Measurements from ENCODE around the gene ZBTB34.

Gene ZBTB34

DNA sequence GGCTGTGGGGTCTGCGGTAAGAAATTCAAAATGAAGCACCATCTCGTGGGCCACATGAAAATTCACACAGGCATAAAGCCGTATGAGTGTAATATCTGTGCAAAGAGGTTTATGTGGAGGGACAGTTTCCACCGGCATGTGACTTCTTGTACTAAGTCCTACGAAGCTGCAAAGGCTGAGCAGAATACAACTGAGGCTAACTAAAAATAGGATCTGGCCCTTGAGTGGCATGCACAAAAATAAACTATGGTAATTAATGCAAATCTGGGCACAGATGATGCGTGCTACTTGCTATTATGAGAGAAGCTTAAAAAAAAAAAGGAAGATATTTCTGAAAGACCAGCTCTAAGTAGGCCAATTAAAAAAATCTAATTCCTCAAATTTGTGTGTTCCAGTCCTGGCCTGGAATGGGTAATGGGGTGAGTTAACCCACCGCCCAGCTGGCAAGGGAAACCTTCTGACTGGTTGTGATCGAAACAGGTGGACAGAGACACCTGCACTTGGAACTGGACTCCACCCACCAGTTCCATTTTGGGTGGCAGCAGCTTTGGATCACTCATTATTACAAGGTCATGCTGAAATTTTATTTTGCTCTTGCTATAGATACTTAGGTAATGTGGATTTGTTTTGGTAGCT is 26.6 kb upstream of the ZBTB34 start:
- Mint-ChIP-seq H3K36me3 (ENCODE audit: low read depth) (peaks cover 34% of the 10 kb centered on the region), H3K27me3 (ENCODE audit: low read depth) (no peaks in the 10 kb centered on the region), H3K27ac (no peak overlapping the region), H3K4me3 (no peak overlapping the region), H3K4me1 (ENCODE audit: low read depth) (peaks cover 39% of the 10 kb centered on the region), H3K9me3 (no peaks in the 10 kb centered on the region)

- Mint-ChIP-seq H3K4me1 (ENCODE audit: low read depth) (peaks cover 41% of the 10 kb centered on the region), H3K4me3 (no peak overlapping the region), H3K36me3 (ENCODE audit: low read depth) (peaks cover 34% of the 10 kb centered on the region), H3K9me3 (no peaks in the 10 kb centered on the region), H3K27me3 (ENCODE audit: low read depth) (no peaks in the 10 kb centered on the region), H3K27ac (no peak overlapping the region)
Observed at GRCh38 chr9:126834672-126835071, 25.8 kb upstream of the ZBTB34 start.

DNA sequence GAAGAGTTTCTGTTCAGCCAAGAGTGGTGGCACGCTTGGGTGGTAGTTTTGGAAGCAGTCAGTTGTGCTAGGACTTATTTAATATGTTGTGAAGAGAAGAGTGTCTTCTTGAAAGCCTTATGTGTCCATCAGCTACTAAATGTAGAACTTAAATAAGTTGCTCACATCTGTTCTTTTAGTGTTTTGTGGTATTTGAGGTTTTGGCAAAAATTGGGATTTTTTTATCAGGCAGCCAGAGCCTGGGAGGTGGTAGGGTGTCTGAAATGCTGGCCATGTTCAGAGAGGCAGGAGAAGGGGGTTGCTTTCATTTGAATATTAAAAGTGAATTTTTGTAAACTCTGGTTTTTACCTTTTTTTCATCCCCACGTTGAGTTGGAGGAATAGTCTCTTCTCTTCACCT is 24.2 kb upstream of the ZBTB34 start:
- no peak overlapping the region for H3K4me3 Mint-ChIP-seq
- H3K4me1 Mint-ChIP-seq (ENCODE audit: low read depth): peaks cover 29% of the 10 kb centered on the region
- H3K9me3 Mint-ChIP-seq: no peaks in the 10 kb centered on the region
- peaks cover 34% of the 10 kb centered on the region for H3K36me3 Mint-ChIP-seq (ENCODE audit: low read depth)
- H3K27me3 Mint-ChIP-seq (ENCODE audit: low read depth): no peaks in the 10 kb centered on the region
- no peak overlapping the region for H3K27ac Mint-ChIP-seq

DNA sequence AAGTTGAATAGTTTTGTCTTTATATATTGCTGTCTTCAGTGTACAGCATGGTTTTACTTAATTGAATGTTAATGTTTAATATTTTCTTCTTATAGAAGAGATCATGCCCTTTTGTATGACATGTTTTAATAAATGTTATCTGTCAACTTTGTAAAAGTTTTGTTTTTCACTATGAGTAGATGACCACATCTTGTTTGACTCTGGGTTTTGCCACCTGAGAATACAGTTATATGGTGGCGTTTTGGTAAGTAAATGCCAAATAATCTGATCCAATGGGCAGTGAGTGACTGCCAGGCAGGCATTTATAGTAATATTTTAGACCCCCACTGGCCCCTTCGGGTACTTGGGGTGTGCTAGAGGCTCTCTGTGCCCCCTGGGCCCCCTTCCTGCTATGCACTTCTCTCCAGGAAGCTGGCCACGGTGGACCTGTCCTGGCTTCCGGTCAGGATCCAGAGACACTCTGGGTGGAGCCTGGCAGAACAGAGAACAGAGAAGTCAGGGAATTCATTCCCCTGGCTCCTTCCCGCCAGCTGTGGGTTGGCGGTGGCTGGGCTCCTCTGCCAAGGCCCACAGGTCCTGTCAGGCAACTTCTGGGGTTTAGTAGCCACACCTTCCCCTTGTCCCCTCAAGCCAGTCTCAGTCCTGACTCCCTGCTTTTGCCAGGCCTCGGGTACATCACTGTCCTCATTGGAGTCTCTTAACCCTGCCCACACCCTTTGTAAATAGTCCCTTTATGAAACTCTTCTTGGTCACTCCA is 22.2 kb upstream of the ZBTB34 start:
- peaks cover 28% of the 10 kb centered on the region for H3K36me3 Mint-ChIP-seq (ENCODE audit: low read depth)
- H3K4me3 Mint-ChIP-seq: no peak overlapping the region
- peaks cover 26% of the 10 kb centered on the region for H3K4me1 Mint-ChIP-seq (ENCODE audit: low read depth)
- no peaks in the 10 kb centered on the region for H3K27me3 Mint-ChIP-seq (ENCODE audit: low read depth)
- no peaks in the 10 kb centered on the region for H3K9me3 Mint-ChIP-seq
- H3K27ac Mint-ChIP-seq: no peak overlapping the region

DNA sequence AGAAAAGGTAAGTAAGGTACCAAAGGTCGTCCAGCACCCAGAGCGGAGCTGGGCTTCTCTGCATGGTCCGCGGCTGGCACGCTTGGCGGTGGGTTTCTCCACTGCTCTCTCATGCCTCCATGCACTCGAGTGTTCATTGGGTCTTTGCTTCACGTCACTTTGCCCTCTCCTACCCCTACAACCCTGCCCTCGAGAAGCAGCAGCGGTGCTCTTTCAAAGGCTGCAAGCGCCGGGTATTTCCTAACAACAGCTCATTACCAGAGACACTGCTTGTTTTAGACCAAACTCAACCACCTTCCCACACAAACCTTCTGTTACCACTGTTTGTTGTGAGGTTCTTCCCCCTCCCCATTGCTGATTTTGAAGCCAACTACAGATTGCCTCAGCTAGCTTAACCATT is 21.5 kb upstream of the ZBTB34 start:
- Mint-ChIP-seq H3K9me3 (no peaks in the 10 kb centered on the region), H3K36me3 (ENCODE audit: low read depth) (peaks cover 23% of the 10 kb centered on the region), H3K4me3 (no peak overlapping the region), H3K4me1 (ENCODE audit: low read depth) (peaks cover 25% of the 10 kb centered on the region), H3K27ac (no peak overlapping the region), H3K27me3 (ENCODE audit: low read depth) (no peaks in the 10 kb centered on the region)

DNA sequence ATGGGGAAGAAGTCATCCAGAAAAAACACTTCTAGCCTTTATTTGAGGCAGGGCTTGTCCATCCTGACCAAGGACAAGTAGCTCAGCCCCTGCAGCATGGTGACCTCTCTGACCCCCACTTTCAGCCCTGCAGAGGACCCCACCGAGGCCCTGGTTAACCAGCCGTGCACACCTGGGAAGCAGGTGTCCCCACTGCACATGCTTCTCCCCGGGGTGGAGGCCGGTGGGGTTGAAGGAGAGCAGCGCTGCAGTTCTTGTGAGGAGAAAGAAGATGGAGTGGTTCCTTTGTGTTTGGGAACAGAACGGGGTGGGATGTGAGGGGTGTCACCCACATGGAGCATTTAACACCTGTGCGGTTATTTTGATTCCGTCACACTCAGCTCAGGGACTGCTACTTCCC is 21.1 kb upstream of the ZBTB34 start:
- Mint-ChIP-seq H3K9me3 (no peaks in the 10 kb centered on the region), H3K27ac (peak overlapping the region; percentile 60), H3K27me3 (ENCODE audit: low read depth) (no peaks in the 10 kb centered on the region), H3K36me3 (ENCODE audit: low read depth) (peaks cover 19% of the 10 kb centered on the region), H3K4me3 (no peak overlapping the region), H3K4me1 (ENCODE audit: low read depth) (peaks cover 25% of the 10 kb centered on the region)

- peaks cover 14% of the 10 kb centered on the region for H3K4me1 Mint-ChIP-seq (ENCODE audit: low read depth)
- no peak overlapping the region for H3K27ac Mint-ChIP-seq
- H3K9me3 Mint-ChIP-seq: no peaks in the 10 kb centered on the region
- H3K36me3 Mint-ChIP-seq (ENCODE audit: low read depth): peaks cover 3% of the 10 kb centered on the region
- no peak overlapping the region for H3K4me3 Mint-ChIP-seq
- H3K27me3 Mint-ChIP-seq (ENCODE audit: low read depth): peaks cover 2% of the 10 kb centered on the region
Observed at GRCh38 chr9:126842220-126842842, 18.1 kb upstream of the ZBTB34 start.

DNA sequence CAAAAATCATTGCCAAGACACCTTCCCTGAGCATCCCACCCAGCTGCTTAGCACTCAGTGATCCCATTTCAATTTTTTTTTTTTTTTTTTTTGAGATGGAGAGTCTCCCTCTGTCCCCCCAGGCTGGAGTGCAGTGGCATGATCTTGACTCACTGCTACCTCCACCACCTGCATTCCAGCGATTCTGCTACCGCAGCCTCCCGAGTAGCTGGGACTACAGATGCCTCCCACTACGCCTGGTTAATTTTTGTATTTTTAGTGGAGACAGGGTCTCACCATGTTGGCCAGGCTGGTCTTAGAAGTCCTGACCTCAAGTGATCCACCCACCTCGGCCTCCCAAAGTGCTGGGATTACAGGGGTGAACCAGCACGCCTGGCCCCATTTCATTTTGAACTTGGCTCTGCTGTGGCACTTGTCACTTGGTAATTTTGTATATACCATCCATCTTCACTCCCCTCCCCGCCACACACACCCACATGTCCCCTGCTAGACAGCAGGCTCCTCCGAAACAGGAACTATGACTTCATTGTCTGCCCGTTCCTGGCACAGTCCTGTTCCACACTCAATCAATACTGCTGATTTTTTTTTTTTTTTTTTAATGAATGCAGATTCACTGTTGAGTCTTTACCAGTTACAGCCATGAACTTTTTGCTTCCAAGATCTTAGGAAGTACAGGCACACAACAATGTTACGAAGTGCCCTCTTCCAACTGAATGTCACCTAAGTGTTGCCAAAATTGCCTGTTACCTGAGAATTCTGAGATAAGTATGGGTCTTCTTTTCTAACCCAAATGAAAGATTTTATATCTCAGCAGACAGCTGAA is 17.3 kb upstream of the ZBTB34 start:
- Mint-ChIP-seq H3K27ac (no peak overlapping the region), H3K27me3 (ENCODE audit: low read depth) (peaks cover 4% of the 10 kb centered on the region), H3K9me3 (no peaks in the 10 kb centered on the region), H3K4me3 (no peak overlapping the region), H3K4me1 (ENCODE audit: low read depth) (peaks cover 9% of the 10 kb centered on the region), H3K36me3 (ENCODE audit: low read depth) (peaks cover 2% of the 10 kb centered on the region)

- no peaks in the 10 kb centered on the region for H3K9me3 Mint-ChIP-seq
- H3K36me3 Mint-ChIP-seq (ENCODE audit: low read depth): peaks cover under 1% of the 10 kb centered on the region
- no peak overlapping the region for H3K27ac Mint-ChIP-seq
- peaks cover 4% of the 10 kb centered on the region for H3K27me3 Mint-ChIP-seq (ENCODE audit: low read depth)
- peaks cover 3% of the 10 kb centered on the region for H3K4me1 Mint-ChIP-seq (ENCODE audit: low read depth)
- no peak overlapping the region for H3K4me3 Mint-ChIP-seq
Observed at GRCh38 chr9:126844085-126844484, 16.4 kb upstream of the ZBTB34 start.

DNA sequence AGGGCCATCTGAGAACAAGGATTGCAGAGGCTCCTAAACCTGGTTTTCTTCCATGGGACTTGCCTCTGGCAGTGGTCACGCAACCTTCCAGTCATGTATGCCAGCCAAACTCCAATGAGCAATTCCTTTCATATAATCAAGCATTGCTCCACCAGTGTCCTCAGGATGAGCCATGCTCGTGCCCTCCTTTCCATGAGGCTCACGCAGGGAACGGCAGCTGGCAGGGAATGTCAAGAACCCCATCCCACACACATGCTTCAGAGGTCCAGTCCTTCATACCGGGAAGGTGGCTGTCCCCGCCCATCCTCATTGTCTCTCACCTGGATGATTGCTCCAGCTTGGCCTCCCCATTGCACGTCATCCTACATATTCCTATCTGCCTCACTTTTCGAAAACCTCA is 13.4 kb upstream of the ZBTB34 start:
- Mint-ChIP-seq H3K27ac (no peak overlapping the region), H3K9me3 (no peaks in the 10 kb centered on the region), H3K4me1 (ENCODE audit: low read depth) (no peaks in the 10 kb centered on the region), H3K4me3 (no peak overlapping the region), H3K36me3 (ENCODE audit: low read depth) (no peaks in the 10 kb centered on the region), H3K27me3 (ENCODE audit: low read depth) (peaks cover 15% of the 10 kb centered on the region)

- Mint-ChIP-seq H3K9me3 (no peaks in the 10 kb centered on the region), H3K4me1 (ENCODE audit: low read depth) (no peaks in the 10 kb centered on the region), H3K36me3 (ENCODE audit: low read depth) (no peaks in the 10 kb centered on the region), H3K27me3 (ENCODE audit: low read depth) (peaks cover 33% of the 10 kb centered on the region), H3K27ac (no peak overlapping the region), H3K4me3 (no peak overlapping the region)
Observed at GRCh38 chr9:126849591-126850225, 10.7 kb upstream of the ZBTB34 start.

DNA sequence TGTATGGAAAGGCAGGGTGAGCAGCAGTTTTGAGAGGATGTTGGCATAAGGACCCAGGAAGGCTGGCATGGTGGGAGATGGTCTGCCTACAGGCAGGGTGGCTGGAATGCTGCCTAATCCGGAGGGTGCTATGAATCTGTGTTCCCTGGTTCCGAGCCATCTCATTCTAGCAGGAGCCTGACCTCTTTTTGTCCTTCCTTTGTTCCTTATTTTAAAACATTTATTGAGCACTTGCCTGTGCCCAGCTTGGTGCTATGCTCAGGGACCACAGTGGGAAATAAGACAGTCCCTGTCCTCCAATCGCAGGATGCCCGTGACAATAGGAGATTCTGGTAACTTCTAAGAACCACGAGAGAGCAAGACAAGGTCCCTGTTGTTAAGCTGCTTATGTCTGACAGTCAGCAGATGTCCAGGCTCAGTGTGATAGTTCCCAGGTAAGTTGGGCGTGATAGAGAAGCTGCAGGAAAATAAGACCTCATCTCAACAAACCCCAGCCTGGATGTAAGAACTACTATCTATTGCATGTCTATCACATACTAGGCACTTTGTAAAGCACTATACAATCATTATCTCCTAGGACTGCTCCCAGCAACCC is 9.1 kb upstream of the ZBTB34 start:
- Mint-ChIP-seq H3K4me3 (no peak overlapping the region), H3K27me3 (ENCODE audit: low read depth) (peaks cover 48% of the 10 kb centered on the region), H3K36me3 (ENCODE audit: low read depth) (no peaks in the 10 kb centered on the region), H3K4me1 (ENCODE audit: low read depth) (no peaks in the 10 kb centered on the region), H3K9me3 (no peaks in the 10 kb centered on the region), H3K27ac (no peak overlapping the region)

DNA sequence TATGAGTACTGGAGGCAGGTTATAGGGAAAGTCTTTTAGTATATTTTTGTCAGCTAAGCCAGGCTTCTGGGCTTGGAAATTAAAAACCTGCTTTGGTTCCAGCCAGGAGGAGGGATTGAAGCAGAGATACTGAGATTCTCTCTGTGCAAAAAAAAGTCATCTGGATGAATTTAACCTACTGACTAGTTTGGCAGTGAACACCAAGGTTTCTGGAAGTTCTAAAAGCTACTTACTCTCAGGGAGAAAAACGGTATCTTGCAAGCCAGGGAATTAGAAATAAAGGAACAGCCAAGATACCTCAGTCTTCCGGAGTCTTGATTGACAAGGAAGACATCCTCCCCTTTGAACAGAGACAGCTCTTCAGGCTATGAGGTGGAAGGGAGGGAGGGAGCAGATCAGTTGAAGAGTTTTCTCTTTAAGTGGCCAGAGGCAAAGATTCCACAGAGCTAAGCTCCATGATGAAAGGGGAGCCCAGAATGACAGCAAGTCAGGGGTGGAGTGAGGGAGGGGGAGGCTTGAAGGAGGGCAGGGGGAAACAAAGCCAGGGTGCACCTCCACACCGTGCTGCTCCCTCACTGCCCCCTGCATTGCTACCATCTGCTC is 8.3 kb upstream of the ZBTB34 start:
- H3K4me1 Mint-ChIP-seq (ENCODE audit: low read depth): no peaks in the 10 kb centered on the region
- no peaks in the 10 kb centered on the region for H3K36me3 Mint-ChIP-seq (ENCODE audit: low read depth)
- no peaks in the 10 kb centered on the region for H3K9me3 Mint-ChIP-seq
- H3K27ac Mint-ChIP-seq: no peak overlapping the region
- peaks cover 51% of the 10 kb centered on the region for H3K27me3 Mint-ChIP-seq (ENCODE audit: low read depth)
- H3K4me3 Mint-ChIP-seq: no peak overlapping the region

Data from T-helper 1 cell treated with Interleukin-12 subunit alpha and Interleukin-12 subunit beta and Interleukin-4 antibody, amounts not matched to agents 30 μg/mL and 1 μg/mL, for 36 hours (primary cell).